GM21423 (cell line): ENCODE results near the gene AZI2.

Experiments
- ATAC-seq: cut with Tn5 transposase; IDR thresholded peaks from one replicate; pipeline ENCODE4 v1.9.1; 2021; ENCODE audit warnings: mild to moderate bottlenecking, moderate library complexity; ENCODE audit not compliant: unreplicated experiment

The AZI2 gene

GRCh38 chr3:28301688-28302087 is 46.9 kb downstream of the AZI2 start:
- no peak for ATAC-seq

- no peak for ATAC-seq
These were observed 48.2 kb downstream of the AZI2 start for GRCh38 chr3:28300345-28300962.

- no peak for ATAC-seq
These were observed 48.9 kb downstream of the AZI2 start for GRCh38 chr3:28299705-28300104.

- no peak for ATAC-seq
These were observed 52.6 kb downstream of the AZI2 start for GRCh38 chr3:28295898-28296490.

GRCh38 chr3:28294667-28295413 is 53.8 kb downstream of the AZI2 start:
- ATAC-seq: no peak

GRCh38 chr3:28292622-28293021 is 56.0 kb downstream of the AZI2 start:
- ATAC-seq: no peak

GRCh38 chr3:28291577-28291976 is 57.0 kb downstream of the AZI2 start:
- ATAC-seq: no peak

- ATAC-seq: no peak
These were observed 57.7 kb downstream of the AZI2 start for GRCh38 chr3:28290863-28291300.

GRCh38 chr3:28287046-28287445 is 61.6 kb downstream of the AZI2 start:
- ATAC-seq: no peak

GRCh38 chr3:28286595-28286994 is 62.0 kb downstream of the AZI2 start:
- ATAC-seq: peak; percentile 91

GRCh38 chr3:28280781-28281180 is 67.8 kb downstream of the AZI2 start:
- ATAC-seq: no peak

- no peak for ATAC-seq
These were observed 68.9 kb downstream of the AZI2 start for GRCh38 chr3:28279770-28280169.

GRCh38 chr3:28278918-28279317 is 69.7 kb downstream of the AZI2 start:
- ATAC-seq: no peak

GRCh38 chr3:28273837-28274236 is 74.8 kb downstream of the AZI2 start:
- ATAC-seq: no peak
